ENCODE measurements around the gene PNKD.

Gene PNKD

GRCh38 chr2:218269900-218270720, at the start of gene PNKD, which contains the start of gene AAMP:
Gene PNKD (plus strand): TSS chr2:218270519. CDS start chr2:218270536, 17 bp downstream.
Gene AAMP (minus strand): TSS chr2:218270137. CDS start chr2:218270086, 51 bp downstream.
- peak; percentile 97 for DNase-seq (ENCODE audit: low spot score)

- DNase-seq (ENCODE audit: low spot score) = no peak
Observed at GRCh38 chr2:218221000-218221399, 49.3 kb upstream of the PNKD start.

- DNase-seq (ENCODE audit: low spot score) = no peak
Observed at GRCh38 chr2:218223046-218223445, 47.3 kb upstream of the PNKD start.

GRCh38 chr2:218224186-218224585, 46.1 kb upstream of the PNKD start:
- DNase-seq (ENCODE audit: low spot score) = no peak

GRCh38 chr2:218226903-218227302, 43.4 kb upstream of the PNKD start:
- no peak for DNase-seq (ENCODE audit: low spot score)

GRCh38 chr2:218228366-218229090, 41.8 kb upstream of the PNKD start:
- no peak for DNase-seq (ENCODE audit: low spot score)

GRCh38 chr2:218229239-218229638, 41.1 kb upstream of the PNKD start:
- no peak for DNase-seq (ENCODE audit: low spot score)

GRCh38 chr2:218229851-218230250, 40.5 kb upstream of the PNKD start:
- no peak for DNase-seq (ENCODE audit: low spot score)

GRCh38 chr2:218230882-218231281, 39.4 kb upstream of the PNKD start:
- DNase-seq (ENCODE audit: low spot score) = peak; percentile 52

- DNase-seq (ENCODE audit: low spot score) = no peak
Observed at GRCh38 chr2:218233543-218233942, 36.8 kb upstream of the PNKD start.

GRCh38 chr2:218234521-218234920, 35.8 kb upstream of the PNKD start:
- DNase-seq (ENCODE audit: low spot score) = no peak

GRCh38 chr2:218235017-218235416, 35.3 kb upstream of the PNKD start:
- DNase-seq (ENCODE audit: low spot score) = no peak

GRCh38 chr2:218236829-218237228, 33.5 kb upstream of the PNKD start:
- DNase-seq (ENCODE audit: low spot score) = no peak

- no peak for DNase-seq (ENCODE audit: low spot score)
Observed at GRCh38 chr2:218238887-218239286, 31.4 kb upstream of the PNKD start.

- no peak for DNase-seq (ENCODE audit: low spot score)
Observed at GRCh38 chr2:218244204-218244603, 26.1 kb upstream of the PNKD start.

- DNase-seq (ENCODE audit: low spot score) = no peak
Observed at GRCh38 chr2:218244665-218245064, 25.7 kb upstream of the PNKD start.

- DNase-seq (ENCODE audit: low spot score) = no peak
Observed at GRCh38 chr2:218245214-218245613, 25.1 kb upstream of the PNKD start.

GRCh38 chr2:218249691-218250090, 20.6 kb upstream of the PNKD start:
- DNase-seq (ENCODE audit: low spot score) = no peak

- no peak for DNase-seq (ENCODE audit: low spot score)
Observed at GRCh38 chr2:218252509-218253231, 17.6 kb upstream of the PNKD start.

GRCh38 chr2:218253232-218253625, 17.1 kb upstream of the PNKD start:
- no peak for DNase-seq (ENCODE audit: low spot score)

- no peak for DNase-seq (ENCODE audit: low spot score)
Observed at GRCh38 chr2:218255446-218255845, 14.9 kb upstream of the PNKD start.

- no peak for DNase-seq (ENCODE audit: low spot score)
Observed at GRCh38 chr2:218256612-218257350, 13.5 kb upstream of the PNKD start.

Data from HuH-7 (cell line).